Vagina (tissue), 2 donors: Measurements from ENCODE around the gene GCG.

ENCODE experiments used
- CTCF ChIP-seq, 3 experiments: fragments of 450-650 bp in 2 of 3; fragments of 200-600 bp in 1 of 3; sonication (generic) in 1 of 3; IDR thresholded peaks; one replicate each; pipeline ENCODE4 v1.5.1; 2017 to 2019; ENCODE audit warnings: antibody characterized with exemption in 3 of 3, mild to moderate bottlenecking in 2 of 3, moderate library complexity in 2 of 3
- POLR2A ChIP-seq, 2 donors: fragments of 450-650 bp; IDR thresholded peaks; one replicate each; pipeline ENCODE4 v1.6.1; 2017; ENCODE audit warnings: antibody characterized with exemption in 2 of 2, mild to moderate bottlenecking in 2 of 2, moderate library complexity in 2 of 2
- POLR2AphosphoS5 ChIP-seq, 2 donors: sonication (generic); formaldehyde crosslinking; IDR thresholded peaks; one replicate each; pipeline ENCODE4 v1.9.0; 2017; ENCODE audit warnings: antibody characterized with exemption in 2 of 2, mild to moderate bottlenecking in 2 of 2, low read depth in 1 of 2; ENCODE audit not compliant: insufficient read depth in 1 of 2

GRCh38 chr2:162100579-162100978, 51.5 kb downstream of the GCG start:
- TF ChIP-seq CTCF (IDR thresholded peaks at IDR 0.05) (no peak), POLR2A (IDR thresholded peaks at IDR 0.05) (no peak), POLR2AphosphoS5 (IDR thresholded peaks at IDR 0.05; ENCODE audit: insufficient read depth in 1 of 2, low read depth in 1 of 2) (no peak)
